ENCODE data around the gene TSPAN16. TPM values are rescaled to one million over a fixed set of nuclear protein-coding genes. Genes with fewer than 3 reads are reported as not detected.

TSPAN16 gene
- total RNA-seq, 1 experiment from 2014 or later, result not detected

- no TSS peak for BruUV-seq (replicated peaks)
- intact Hi-C loops (cut with micrococcal nuclease; ENCODE audit: unreplicated experiment), result loop anchor here (2.0 kb wide), 5 partner anchors 51 to 293 kb away; partner anchors contain the start of gene SWSAP1
- H3K9me2 ChIP-seq (ENCODE audit: insufficient read depth), result no peaks in the 10 kb centered on the region
- POLR2A ChIA-PET (ENCODE audit: unreplicated experiment), result interaction anchor here (0.6 to 1.0 kb wide), 4 partner anchors 81 to 125 kb away, joined by 3 to 11 read pairs (median 6); partner anchors contain the start of genes EPOR and SWSAP1
- TF ChIP-seq, protein P1, sequence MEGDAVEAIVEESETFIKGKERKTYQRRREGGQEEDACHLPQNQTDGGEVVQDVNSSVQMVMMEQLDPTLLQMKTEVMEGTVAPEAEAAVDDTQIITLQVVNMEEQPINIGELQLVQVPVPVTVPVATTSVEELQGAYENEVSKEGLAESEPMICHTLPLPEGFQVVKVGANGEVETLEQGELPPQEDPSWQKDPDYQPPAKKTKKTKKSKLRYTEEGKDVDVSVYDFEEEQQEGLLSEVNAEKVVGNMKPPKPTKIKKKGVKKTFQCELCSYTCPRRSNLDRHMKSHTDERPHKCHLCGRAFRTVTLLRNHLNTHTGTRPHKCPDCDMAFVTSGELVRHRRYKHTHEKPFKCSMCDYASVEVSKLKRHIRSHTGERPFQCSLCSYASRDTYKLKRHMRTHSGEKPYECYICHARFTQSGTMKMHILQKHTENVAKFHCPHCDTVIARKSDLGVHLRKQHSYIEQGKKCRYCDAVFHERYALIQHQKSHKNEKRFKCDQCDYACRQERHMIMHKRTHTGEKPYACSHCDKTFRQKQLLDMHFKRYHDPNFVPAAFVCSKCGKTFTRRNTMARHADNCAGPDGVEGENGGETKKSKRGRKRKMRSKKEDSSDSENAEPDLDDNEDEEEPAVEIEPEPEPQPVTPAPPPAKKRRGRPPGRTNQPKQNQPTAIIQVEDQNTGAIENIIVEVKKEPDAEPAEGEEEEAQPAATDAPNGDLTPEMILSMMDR (conservative IDR thresholded peaks at IDR 0.05), result peak; percentile 99
- TF ChIP-seq EZH2 (IDR thresholded peaks at IDR 0.05; ENCODE audit: low read depth), result no peak
- H4K20me1 ChIP-seq (ENCODE audit: insufficient read depth), result no peaks in the 10 kb centered on the region
- H3K4me1 ChIP-seq (replicated peaks; ENCODE audit: insufficient read depth), result peaks cover 30% of the 10 kb centered on the region
- no peaks in the 10 kb centered on the region for H3K9me3 ChIP-seq (ENCODE audit: insufficient read depth, low read depth)
- H3K4me3 ChIP-seq, result peak overlapping the region; percentile 37; the same call in 1 of the 2 replicates
- H3K4me2 ChIP-seq, result peak overlapping the region; percentile 78
- no peaks in the 10 kb centered on the region for H3K27me3 ChIP-seq (ENCODE audit: insufficient read depth, low read depth)
- H3F3A ChIP-seq (ENCODE audit: insufficient read depth, low read depth), result peaks cover 27% of the 10 kb centered on the region
- CTCF ChIA-PET, result interaction anchor here (0.6 to 1.1 kb wide), 12 partner anchors 22 to 366 kb away, joined by 3 to 24 read pairs (median 4); partner anchors contain the start of genes CCDC159, ODAD3, PRKCSH and SWSAP1
- 0 out of 2 replicates have a peak overlapping the region, but pooled peaks have one; percentile 30 for H3K27ac ChIP-seq
- DNase-seq, result peak; percentile 93 to 99
- H2AFZ ChIP-seq, result peak overlapping the region; percentile 61; the same call in 1 of the 2 replicates
- H3K36me3 ChIP-seq (ENCODE audit: low read depth), result no peaks in the 10 kb centered on the region
- no peaks in the 10 kb centered on the region for H3K79me2 ChIP-seq (ENCODE audit: low read depth)
Measured at GRCh38 chr19:11293433-11294389, 2.2 kb upstream of the TSPAN16 start.

DNA sequence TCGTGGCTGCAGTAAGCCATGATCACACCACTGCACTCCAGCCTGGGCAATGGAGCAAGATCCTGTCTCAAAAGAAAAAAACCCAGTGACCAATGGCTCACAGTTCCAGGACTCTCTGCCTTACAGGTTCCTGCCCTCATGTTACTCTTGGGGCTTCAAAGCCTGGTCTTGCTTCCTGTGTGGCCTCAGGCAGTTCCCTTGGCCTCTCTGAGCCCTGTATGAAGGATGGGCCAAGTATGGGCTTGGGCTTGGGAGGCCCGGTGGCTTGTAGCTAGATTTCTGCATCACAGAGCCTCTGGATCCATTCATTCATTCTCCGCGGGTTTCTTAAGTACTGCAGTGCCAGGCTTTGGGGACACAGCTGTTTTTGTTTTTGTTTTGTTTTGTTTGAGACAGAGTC is 780 bp upstream of the TSPAN16 start:
- Histone ChIP-seq H3K4me3 (no peak overlapping the region), H2AFZ (no peak overlapping the region), H3K36me3 (ENCODE audit: low read depth) (no peaks in the 10 kb centered on the region), H3K27ac (no peak overlapping the region), H4K20me1 (ENCODE audit: insufficient read depth) (no peaks in the 10 kb centered on the region), H3K9me3 (ENCODE audit: insufficient read depth, low read depth) (no peaks in the 10 kb centered on the region), H3K9me2 (ENCODE audit: insufficient read depth) (no peaks in the 10 kb centered on the region), H3K79me2 (ENCODE audit: low read depth) (no peaks in the 10 kb centered on the region), H3K27me3 (ENCODE audit: insufficient read depth, low read depth) (no peaks in the 10 kb centered on the region), H3F3A (ENCODE audit: insufficient read depth, low read depth) (peaks cover 23% of the 10 kb centered on the region), H3K4me1 (replicated peaks; ENCODE audit: insufficient read depth) (peaks cover 30% of the 10 kb centered on the region), H3K4me2 (no peak overlapping the region)
- no TSS peak for BruUV-seq (replicated peaks)
- intact Hi-C loops (cut with micrococcal nuclease; ENCODE audit: unreplicated experiment), result loop anchor here (2.0 kb wide), 4 partner anchors 50 to 292 kb away; partner anchors contain the start of gene SWSAP1
- DNase-seq, result no peak
- ChIA-PET POLR2A (ENCODE audit: unreplicated experiment) (no interaction called here), CTCF (interaction anchor here (0.5 kb wide), 1 partner anchor 89 kb away, joined by 7 read pairs; the partner anchor contains the start of gene EPOR)
- TF ChIP-seq, protein P1 (conservative IDR thresholded peaks at IDR 0.05), result no peak
- TF ChIP-seq EZH2 (IDR thresholded peaks at IDR 0.05; ENCODE audit: low read depth), result no peak

DNA sequence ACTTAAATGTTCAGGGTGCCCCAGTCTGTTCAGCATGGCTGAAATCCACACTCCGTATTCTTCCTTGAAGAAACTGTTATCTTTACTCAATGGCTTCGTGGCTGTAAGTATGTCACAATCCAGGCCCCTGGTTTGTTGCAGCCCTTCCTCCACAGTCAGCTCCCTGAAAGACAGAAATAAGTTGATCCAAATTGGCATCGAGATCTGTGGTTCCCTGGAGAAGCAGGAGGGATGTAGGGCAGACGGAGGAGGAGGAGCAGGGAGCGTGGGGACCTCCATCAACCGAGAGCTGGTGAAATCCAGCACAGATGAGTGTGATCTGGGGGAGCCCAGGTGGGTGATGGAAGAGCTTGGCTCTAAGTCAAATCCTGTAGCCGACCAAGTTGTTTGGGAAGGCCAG is 304 bp downstream of the TSPAN16 start:
- POLR2A ChIA-PET (ENCODE audit: unreplicated experiment), result interaction anchor here (0.6 kb wide), 1 partner anchor 43 kb away, joined by 5 read pairs; the partner anchor contains the start of gene RAB3D
- H3K79me2 ChIP-seq (ENCODE audit: low read depth), result no peaks in the 10 kb centered on the region

More for the DNA sequence above, 304 bp downstream of the TSPAN16 start:
- no peak overlapping the region for H3K4me3 ChIP-seq
- no peak for DNase-seq
- CTCF ChIA-PET, result interaction anchor here (0.7 kb wide), 1 partner anchor 54 kb away, joined by 3 read pairs; no protein-coding TSS in a partner anchor
- H3K27ac ChIP-seq, result no peak overlapping the region
- BruUV-seq (replicated peaks), result no TSS peak
- H2AFZ ChIP-seq, result no peak overlapping the region
- H3K9me3 ChIP-seq (ENCODE audit: insufficient read depth, low read depth), result no peaks in the 10 kb centered on the region
- no peak overlapping the region for H3K4me2 ChIP-seq
- peaks cover 30% of the 10 kb centered on the region for H3K4me1 ChIP-seq (replicated peaks; ENCODE audit: insufficient read depth)
- intact Hi-C loops (cut with micrococcal nuclease; ENCODE audit: unreplicated experiment), result no loop called here
- no peaks in the 10 kb centered on the region for H3K27me3 ChIP-seq (ENCODE audit: insufficient read depth, low read depth)
- no peaks in the 10 kb centered on the region for H3K36me3 ChIP-seq (ENCODE audit: low read depth)
- H4K20me1 ChIP-seq (ENCODE audit: insufficient read depth), result no peaks in the 10 kb centered on the region
- H3F3A ChIP-seq (ENCODE audit: insufficient read depth, low read depth), result peaks cover 20% of the 10 kb centered on the region
- TF ChIP-seq, protein P1 (conservative IDR thresholded peaks at IDR 0.05), result no peak
- no peak for TF ChIP-seq EZH2 (IDR thresholded peaks at IDR 0.05; ENCODE audit: low read depth)
- no peaks in the 10 kb centered on the region for H3K9me2 ChIP-seq (ENCODE audit: insufficient read depth)

All from PC-9 (cell line).